Stomach smooth muscle (tissue), 2 donors: ENCODE results near the gene CDH10.

Source experiments
- H3K27ac ChIP-seq: one replicate; pipeline ENCODE4 v1.7.0; 2013; ENCODE audit warnings: mild to moderate bottlenecking, low read length, inconsistent platforms
- H3K27me3 ChIP-seq, 2 donors: one replicate each; pipeline ENCODE4 v1.7.0; 2013; ENCODE audit warnings: low read length in 2 of 2; ENCODE audit not compliant: insufficient read depth in 2 of 2, control insufficient read depth in 1 of 2
- H3K36me3 ChIP-seq, 2 donors: one replicate each; pipeline ENCODE4 v1.7.0; 2013; ENCODE audit warnings: low read length in 2 of 2; ENCODE audit not compliant: control insufficient read depth in 2 of 2, insufficient read depth in 2 of 2
- H3K4me1 ChIP-seq: one replicate; pipeline ENCODE4 v1.7.0; 2013; ENCODE audit warnings: low read length; ENCODE audit not compliant: control insufficient read depth, insufficient read depth
- H3K4me3 ChIP-seq, 2 donors: one replicate each; pipeline ENCODE4 v1.7.0; 2013; ENCODE audit warnings: low read length in 2 of 2
- H3K9ac ChIP-seq, 2 donors: one replicate each; pipeline ENCODE4 v1.7.0; 2013; ENCODE audit warnings: low read length in 2 of 2, mild to moderate bottlenecking in 1 of 2
- H3K9me3 ChIP-seq, 2 donors: one replicate each; pipeline ENCODE4 v1.7.0; 2013; ENCODE audit warnings: low read length in 2 of 2; ENCODE audit not compliant: control insufficient read depth in 2 of 2
- donor health status: healthy.
- donor health status: Pancreatic carcinoma.

CDH10 gene

DNA sequence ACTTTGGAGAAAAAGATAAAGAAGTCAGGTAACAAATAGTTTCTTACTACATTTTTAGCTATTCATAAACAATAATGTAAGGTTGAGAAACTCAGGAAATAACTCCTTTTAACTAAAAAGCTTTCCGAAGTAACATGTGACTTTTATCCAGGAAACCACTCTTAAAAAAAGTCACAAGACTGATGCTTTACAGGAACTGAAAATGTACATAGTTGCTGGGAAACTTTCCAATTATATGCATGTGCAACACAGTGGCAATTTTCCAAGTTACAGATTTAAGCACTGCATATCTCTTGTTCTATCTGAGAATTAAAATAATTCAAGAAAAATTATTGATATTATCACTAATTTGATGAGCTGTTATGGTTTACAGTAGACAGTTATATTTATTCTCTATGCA is 105.2 kb downstream of the CDH10 start:
- no peak overlapping the region for H3K9ac ChIP-seq
- H3K4me3 ChIP-seq, result no peak overlapping the region
- no peaks in the 10 kb centered on the region for H3K9me3 ChIP-seq
- no peaks in the 10 kb centered on the region for H3K36me3 ChIP-seq
- no peaks in the 10 kb centered on the region for H3K4me1 ChIP-seq
- no peaks in the 10 kb centered on the region for H3K27me3 ChIP-seq
- no peak overlapping the region for H3K27ac ChIP-seq

- H3K27me3 ChIP-seq, result no peaks in the 10 kb centered on the region
- H3K27ac ChIP-seq, result no peak overlapping the region
- H3K4me1 ChIP-seq, result no peaks in the 10 kb centered on the region
- H3K4me3 ChIP-seq, result no peak overlapping the region
- no peaks in the 10 kb centered on the region for H3K9me3 ChIP-seq
- H3K9ac ChIP-seq, result no peak overlapping the region
- no peaks in the 10 kb centered on the region for H3K36me3 ChIP-seq
Measured at GRCh38 chr5:24538346-24538745, 106.4 kb downstream of the CDH10 start.

GRCh38 chr5:24535646-24536045 is 109.1 kb downstream of the CDH10 start:
- no peaks in the 10 kb centered on the region for H3K27me3 ChIP-seq
- H3K4me1 ChIP-seq, result no peaks in the 10 kb centered on the region
- H3K27ac ChIP-seq, result no peak overlapping the region
- H3K9me3 ChIP-seq, result no peaks in the 10 kb centered on the region
- no peak overlapping the region for H3K4me3 ChIP-seq
- H3K36me3 ChIP-seq, result no peaks in the 10 kb centered on the region
- H3K9ac ChIP-seq, result no peak overlapping the region

DNA sequence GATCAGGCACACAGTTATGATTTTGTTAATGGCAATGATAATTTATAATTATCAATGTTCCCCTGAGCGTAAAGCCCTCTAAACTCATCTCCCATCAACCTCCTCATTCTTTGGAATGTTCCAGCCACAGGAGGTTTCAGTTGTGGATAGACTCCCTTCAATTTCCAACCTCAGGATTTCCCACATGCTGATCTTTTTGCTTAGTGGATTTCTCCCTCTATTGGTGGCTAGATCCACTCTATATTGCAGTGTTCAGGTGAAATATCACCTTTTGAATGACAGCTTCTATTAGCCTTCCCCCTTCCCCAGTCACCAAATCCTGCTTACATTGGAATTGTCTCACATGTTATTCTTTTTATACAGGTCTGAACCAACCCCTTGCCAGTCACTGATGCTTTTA is 113.9 kb downstream of the CDH10 start:
- H3K4me1 ChIP-seq, result no peaks in the 10 kb centered on the region
- no peak overlapping the region for H3K9ac ChIP-seq
- no peak overlapping the region for H3K27ac ChIP-seq
- no peaks in the 10 kb centered on the region for H3K27me3 ChIP-seq
- no peaks in the 10 kb centered on the region for H3K36me3 ChIP-seq
- H3K9me3 ChIP-seq, result no peaks in the 10 kb centered on the region
- H3K4me3 ChIP-seq, result no peak overlapping the region

- no peak overlapping the region for H3K4me3 ChIP-seq
- H3K4me1 ChIP-seq, result no peaks in the 10 kb centered on the region
- no peaks in the 10 kb centered on the region for H3K9me3 ChIP-seq
- H3K36me3 ChIP-seq, result no peaks in the 10 kb centered on the region
- no peak overlapping the region for H3K27ac ChIP-seq
- no peaks in the 10 kb centered on the region for H3K27me3 ChIP-seq
- H3K9ac ChIP-seq, result no peak overlapping the region
Measured at GRCh38 chr5:24525414-24525813, 119.4 kb downstream of the CDH10 start.

GRCh38 chr5:24512423-24512822 is 132.4 kb downstream of the CDH10 start:
- no peaks in the 10 kb centered on the region for H3K4me1 ChIP-seq
- no peak overlapping the region for H3K9ac ChIP-seq
- no peaks in the 10 kb centered on the region for H3K36me3 ChIP-seq
- no peak overlapping the region for H3K4me3 ChIP-seq
- no peaks in the 10 kb centered on the region for H3K27me3 ChIP-seq
- H3K27ac ChIP-seq, result no peak overlapping the region
- no peaks in the 10 kb centered on the region for H3K9me3 ChIP-seq

- Histone ChIP-seq H3K9ac (no peak overlapping the region), H3K9me3 (no peaks in the 10 kb centered on the region), H3K27ac (no peak overlapping the region), H3K4me1 (no peaks in the 10 kb centered on the region), H3K4me3 (no peak overlapping the region), H3K27me3 (no peaks in the 10 kb centered on the region), H3K36me3 (no peaks in the 10 kb centered on the region)
Measured at GRCh38 chr5:24510523-24510988, 134.2 kb downstream of the CDH10 start.

GRCh38 chr5:24509943-24510342 is 134.8 kb downstream of the CDH10 start:
- H3K9me3 ChIP-seq, result no peaks in the 10 kb centered on the region
- H3K27me3 ChIP-seq, result no peaks in the 10 kb centered on the region
- no peak overlapping the region for H3K9ac ChIP-seq
- no peak overlapping the region for H3K4me3 ChIP-seq
- H3K27ac ChIP-seq, result no peak overlapping the region
- no peaks in the 10 kb centered on the region for H3K36me3 ChIP-seq
- no peaks in the 10 kb centered on the region for H3K4me1 ChIP-seq

DNA sequence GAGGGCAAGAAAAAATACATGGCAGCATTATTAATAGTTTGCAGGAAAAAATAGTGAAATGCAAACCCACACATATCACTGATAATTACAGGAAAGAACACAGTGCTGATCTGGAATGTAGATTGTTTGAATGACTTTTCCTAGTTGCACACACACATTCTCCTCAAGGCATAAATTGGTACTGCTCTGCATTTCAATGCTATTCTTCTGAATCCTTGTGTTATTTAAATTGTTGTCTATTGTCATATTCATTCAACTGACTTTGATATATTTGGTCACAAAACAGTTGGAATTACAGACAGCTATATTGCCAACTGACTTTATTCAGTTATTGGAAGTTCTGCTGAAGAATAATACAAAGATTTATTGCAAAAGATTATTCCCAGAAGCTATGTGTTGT is 139.5 kb downstream of the CDH10 start:
- Histone ChIP-seq H3K27ac (no peak overlapping the region), H3K4me3 (no peak overlapping the region), H3K27me3 (no peaks in the 10 kb centered on the region), H3K9me3 (no peaks in the 10 kb centered on the region), H3K36me3 (no peaks in the 10 kb centered on the region), H3K9ac (no peak overlapping the region), H3K4me1 (no peaks in the 10 kb centered on the region)

GRCh38 chr5:24497591-24498157 is 147.1 kb downstream of the CDH10 start:
- Histone ChIP-seq H3K4me1 (no peaks in the 10 kb centered on the region), H3K9ac (no peak overlapping the region), H3K4me3 (no peak overlapping the region), H3K27me3 (no peaks in the 10 kb centered on the region), H3K36me3 (no peaks in the 10 kb centered on the region), H3K27ac (no peak overlapping the region), H3K9me3 (no peaks in the 10 kb centered on the region)

DNA sequence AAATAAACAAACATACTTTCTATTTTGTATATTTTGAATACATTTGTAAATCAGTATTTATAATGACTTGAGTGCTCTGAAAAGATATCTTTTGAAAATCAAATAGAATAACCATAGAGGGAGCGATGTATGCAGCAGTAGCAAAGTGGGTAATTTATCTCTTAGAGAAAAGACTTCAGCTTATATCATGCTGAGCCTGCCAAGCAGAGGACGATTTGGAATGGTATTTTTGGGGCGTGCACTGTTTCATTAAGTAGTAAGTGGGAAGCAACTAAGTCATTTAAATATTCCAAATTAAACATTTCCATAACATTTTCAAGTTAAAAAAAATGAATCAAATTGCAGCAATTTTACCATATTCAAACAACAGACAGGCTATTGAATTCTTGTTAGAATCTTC is 147.6 kb downstream of the CDH10 start:
- Histone ChIP-seq H3K4me1 (no peaks in the 10 kb centered on the region), H3K9me3 (no peaks in the 10 kb centered on the region), H3K9ac (no peak overlapping the region), H3K27ac (no peak overlapping the region), H3K36me3 (no peaks in the 10 kb centered on the region), H3K4me3 (no peak overlapping the region), H3K27me3 (no peaks in the 10 kb centered on the region)
